Dendritic cell treated with granulocyte-macrophage colony-stimulating factor and Interleukin-4, amounts not matched to agents 40 ng/mL and 50 ng/mL, for 4 days (primary cell): Measurements from ENCODE around the gene SRGAP1.
"Not testable (repeated sequence)": the region's sequence is repeated elsewhere in the genome, so short reads cannot be mapped to it uniquely, and the experiment has no call there.

Experiments used
- H3K27ac Mint-ChIP-seq: one replicate; pipeline ENCODE4 v1.8.0; 2022; ENCODE audit warnings: mild to moderate bottlenecking, mixed read lengths
- H3K27me3 Mint-ChIP-seq: one replicate; pipeline ENCODE4 v1.8.0; 2022; ENCODE audit warnings: mild to moderate bottlenecking, mixed read lengths
- H3K36me3 Mint-ChIP-seq: one replicate; pipeline ENCODE4 v1.8.0; 2022; ENCODE audit warnings: low read depth, mixed read lengths
- H3K4me1 Mint-ChIP-seq: one replicate; pipeline ENCODE4 v1.8.0; 2022; ENCODE audit warnings: low read depth, mixed read lengths
- H3K4me3 Mint-ChIP-seq: one replicate; pipeline ENCODE4 v1.8.0; 2022; ENCODE audit warnings: mild to moderate bottlenecking, moderate library complexity, mixed read lengths
- H3K9me3 Mint-ChIP-seq: one replicate; pipeline ENCODE4 v1.8.0; 2022; ENCODE audit warnings: mixed read lengths
- intact Hi-C: fragments of 100-400 bp; cut with micrococcal nuclease; formaldehyde crosslinking; loops from one replicate; pipeline ENCODE4 v1.15.0; 2022

The SRGAP1 gene

DNA sequence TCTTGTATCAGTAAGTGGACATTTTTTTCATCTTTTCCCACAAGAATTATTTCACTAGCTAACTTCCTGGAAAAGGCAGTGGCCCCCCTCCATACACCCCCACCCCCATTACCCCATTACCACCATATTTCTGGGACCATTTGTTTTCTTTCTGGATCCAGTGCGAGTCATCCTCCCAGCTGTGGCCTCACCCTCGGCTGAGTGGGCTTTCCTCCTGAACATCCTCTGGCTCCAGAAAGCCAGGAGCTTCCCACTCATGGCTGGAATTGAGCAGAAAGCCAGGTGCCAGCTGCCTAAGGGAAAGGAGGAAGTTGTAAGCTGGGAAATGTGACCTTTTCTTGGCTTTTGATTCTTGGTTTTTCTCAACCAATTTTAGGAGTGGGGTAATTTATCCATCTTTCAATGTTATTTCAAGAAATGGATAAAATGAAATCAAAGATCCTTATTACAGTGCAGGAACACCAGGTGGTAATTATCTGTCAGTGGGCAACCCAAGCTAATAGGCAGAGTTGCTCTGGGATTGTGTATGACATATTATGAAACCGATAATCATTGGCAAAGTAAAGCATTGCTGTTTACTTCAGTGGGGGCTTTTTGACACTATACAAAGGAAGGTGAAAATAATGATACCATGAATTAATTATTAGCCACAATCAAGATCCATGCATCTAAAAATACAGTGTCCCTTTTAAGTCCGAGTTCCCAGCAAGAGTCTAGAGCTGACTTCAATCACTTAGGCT is 253.0 kb downstream of the SRGAP1 start:
- Mint-ChIP-seq H3K4me1 (peaks cover 19% of the 10 kb centered on the region), H3K4me3 (no peak overlapping the region), H3K36me3 (peaks cover 15% of the 10 kb centered on the region), H3K27me3 (no peaks in the 10 kb centered on the region), H3K27ac (no peak overlapping the region), H3K9me3 (no peaks in the 10 kb centered on the region)
- intact Hi-C loops: no loop called here

DNA sequence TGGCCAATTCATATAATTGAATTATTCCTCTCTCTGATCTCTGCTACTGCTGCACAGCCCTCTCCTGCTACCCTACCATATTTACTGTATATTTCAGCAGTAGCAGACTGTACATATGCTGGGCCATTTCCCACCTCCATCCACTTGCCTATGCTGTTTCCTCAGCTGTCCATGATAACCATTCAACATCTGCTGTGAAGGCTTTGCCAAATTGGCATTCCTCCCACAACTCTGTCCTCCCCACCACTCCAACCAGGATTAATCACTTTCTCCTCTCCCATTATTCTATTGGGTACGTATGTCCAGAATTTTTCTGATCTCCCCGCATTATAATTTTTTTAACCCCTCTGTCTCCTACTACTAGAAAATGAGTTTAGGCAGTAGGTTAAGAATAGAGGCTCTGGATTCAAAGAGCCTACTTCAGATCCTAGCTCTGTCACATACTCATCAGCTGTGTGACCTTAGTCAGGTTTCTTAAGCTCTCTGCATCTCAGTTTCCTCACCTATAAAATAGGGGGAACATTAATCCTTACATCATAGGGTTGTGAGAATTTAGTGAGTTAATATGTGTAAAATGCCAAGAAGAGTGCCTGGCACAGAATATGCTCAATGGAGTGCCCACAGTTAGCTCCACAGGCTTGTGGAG is 254.3 kb downstream of the SRGAP1 start:
- Mint-ChIP-seq H3K27ac (peak overlapping the region; percentile 10), H3K9me3 (no peaks in the 10 kb centered on the region), H3K4me1 (peaks cover 19% of the 10 kb centered on the region), H3K36me3 (peaks cover 15% of the 10 kb centered on the region), H3K27me3 (no peaks in the 10 kb centered on the region), H3K4me3 (no peak overlapping the region)
- intact Hi-C loops: no loop called here

DNA sequence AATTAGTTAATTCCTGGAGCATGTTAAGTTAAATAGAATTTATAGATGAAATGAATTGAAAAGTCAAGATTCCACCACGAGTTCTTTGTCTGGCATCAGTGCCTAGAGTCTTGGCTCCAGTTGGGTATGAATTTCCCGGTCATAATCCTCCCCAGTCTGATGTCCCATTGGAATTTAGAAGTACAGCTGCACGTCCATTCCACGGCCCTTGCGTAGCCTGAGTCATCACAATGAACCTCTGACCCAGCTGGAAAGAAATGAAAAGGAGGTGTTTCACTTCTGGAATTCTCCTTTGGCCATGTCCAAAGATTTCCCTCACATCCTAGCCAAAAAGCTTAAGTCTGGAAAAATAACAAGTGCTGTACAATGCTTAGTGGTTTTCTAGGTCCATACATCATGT is 254.9 kb downstream of the SRGAP1 start:
- H3K36me3 Mint-ChIP-seq: peaks cover 15% of the 10 kb centered on the region
- no peak overlapping the region for H3K27ac Mint-ChIP-seq
- no peaks in the 10 kb centered on the region for H3K27me3 Mint-ChIP-seq
- H3K9me3 Mint-ChIP-seq: no peaks in the 10 kb centered on the region
- peaks cover 19% of the 10 kb centered on the region for H3K4me1 Mint-ChIP-seq
- intact Hi-C loops: no loop called here
- H3K4me3 Mint-ChIP-seq: no peak overlapping the region

DNA sequence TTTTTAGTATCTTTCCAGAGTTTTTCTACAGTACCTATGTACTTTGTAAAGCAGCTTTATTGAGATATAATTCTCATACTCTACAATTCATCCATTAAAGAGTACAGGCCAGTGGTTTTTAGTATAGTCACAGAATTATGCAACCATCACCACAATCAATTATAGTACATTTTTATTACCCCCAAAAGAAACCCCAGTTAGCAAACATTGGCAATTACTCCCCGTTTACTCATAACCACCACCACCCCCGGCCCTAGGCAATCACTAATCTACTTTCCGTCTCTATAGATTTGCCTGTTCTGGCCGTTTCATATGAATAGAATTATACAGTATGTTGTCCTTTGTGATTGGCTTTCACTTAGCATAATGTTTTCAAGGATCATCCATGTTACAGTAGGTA is 257.8 kb downstream of the SRGAP1 start:
- no peaks in the 10 kb centered on the region for H3K27me3 Mint-ChIP-seq
- H3K4me3 Mint-ChIP-seq: no peak overlapping the region
- intact Hi-C loops: no loop called here
- H3K4me1 Mint-ChIP-seq: peaks cover 18% of the 10 kb centered on the region
- peaks cover 15% of the 10 kb centered on the region for H3K36me3 Mint-ChIP-seq
- no peaks in the 10 kb centered on the region for H3K9me3 Mint-ChIP-seq
- no peak overlapping the region for H3K27ac Mint-ChIP-seq

DNA sequence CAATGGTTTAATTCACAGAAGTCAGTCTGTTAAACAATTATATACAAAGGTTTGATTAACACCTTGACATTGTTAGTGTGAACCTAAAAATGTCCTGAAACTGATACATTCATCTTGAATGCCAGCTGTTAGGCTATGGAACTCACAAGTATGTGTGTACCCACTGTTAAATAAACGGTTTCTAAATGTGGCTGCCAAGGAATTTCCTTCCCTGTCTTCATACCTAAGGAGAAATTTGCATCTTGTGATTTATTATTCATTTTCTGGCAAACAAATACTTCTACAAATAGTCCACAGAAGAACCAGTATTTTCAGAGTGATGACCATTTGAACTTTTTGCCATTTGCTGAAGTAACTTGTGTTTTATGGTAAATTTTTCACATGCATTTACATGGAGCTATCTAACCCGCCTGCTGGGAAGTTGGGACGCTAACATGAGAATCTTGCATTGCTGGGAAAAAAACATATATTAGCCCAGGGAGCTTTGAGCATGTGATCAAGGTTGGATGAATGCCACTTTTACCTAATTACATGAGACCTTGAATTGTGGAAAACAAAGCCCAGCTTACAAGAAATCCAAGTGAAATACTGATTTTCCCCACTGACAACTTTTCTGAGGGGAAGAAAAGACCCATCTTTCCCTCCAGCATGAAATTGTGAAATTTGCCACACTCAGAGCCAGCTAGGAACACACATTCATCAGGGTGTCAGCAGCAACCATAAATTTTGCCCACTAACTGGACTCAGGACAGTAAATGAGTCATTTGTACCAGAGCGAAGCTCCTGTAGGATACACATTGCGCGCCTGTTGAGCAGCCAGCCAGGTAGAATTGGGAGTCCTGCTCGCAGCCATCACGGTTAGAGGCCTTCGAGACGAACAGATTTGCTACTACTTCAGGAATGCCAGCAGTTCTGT is 259.6 kb downstream of the SRGAP1 start:
- Mint-ChIP-seq H3K4me1 (peaks cover under 1% of the 10 kb centered on the region), H3K27me3 (no peaks in the 10 kb centered on the region), H3K36me3 (peaks cover under 1% of the 10 kb centered on the region), H3K4me3 (no peak overlapping the region), H3K9me3 (no peaks in the 10 kb centered on the region), H3K27ac (no peak overlapping the region)
- intact Hi-C loops: no loop called here

DNA sequence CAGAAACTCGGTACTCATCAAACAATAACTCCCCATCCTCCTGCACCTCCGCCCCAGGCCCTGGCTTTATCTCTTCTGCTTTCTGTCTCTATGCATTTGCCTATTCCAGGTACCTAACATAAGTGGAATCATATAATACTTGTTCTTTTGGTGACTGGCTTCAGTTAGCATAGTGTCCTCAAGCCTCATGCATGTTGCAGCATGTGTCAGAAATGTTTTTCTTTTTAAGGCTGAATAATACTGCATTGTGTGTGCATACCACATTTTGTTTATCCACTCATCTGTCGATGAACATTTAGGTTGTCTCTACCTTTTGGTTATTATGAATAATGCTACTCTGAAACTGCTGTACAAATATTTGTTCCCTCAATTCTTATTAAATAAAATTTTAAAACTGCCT is 260.5 kb downstream of the SRGAP1 start:
- intact Hi-C loops: no loop called here

DNA sequence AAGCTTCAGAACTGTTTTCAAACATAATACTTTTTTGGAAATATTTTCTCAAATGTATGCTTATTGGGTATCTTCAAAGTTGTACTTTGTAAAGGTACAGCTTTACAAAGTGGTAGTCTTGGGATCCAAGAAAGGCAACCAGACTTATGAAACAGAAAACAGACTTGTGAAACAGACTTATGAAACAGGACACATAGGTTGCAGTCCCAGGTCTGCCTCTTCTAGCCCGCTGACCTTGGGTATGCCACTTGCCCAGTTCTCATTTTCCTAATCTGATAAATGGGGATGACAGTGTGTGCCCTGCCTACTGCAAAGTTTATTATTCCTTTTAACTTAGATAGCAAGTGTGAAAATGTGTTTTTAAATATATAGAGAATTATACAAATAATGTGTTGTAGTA is 263.3 kb downstream of the SRGAP1 start:
- Mint-ChIP-seq H3K27ac (no peak overlapping the region), H3K27me3 (no peaks in the 10 kb centered on the region), H3K4me1 (no peaks in the 10 kb centered on the region), H3K4me3 (no peak overlapping the region), H3K9me3 (no peaks in the 10 kb centered on the region), H3K36me3 (peaks cover 19% of the 10 kb centered on the region)
- intact Hi-C loops: no loop called here

More for the DNA sequence above, 260.5 kb downstream of the SRGAP1 start:
- no peak overlapping the region for H3K4me3 Mint-ChIP-seq
- no peaks in the 10 kb centered on the region for H3K9me3 Mint-ChIP-seq
- no peak overlapping the region for H3K27ac Mint-ChIP-seq
- peaks cover 4% of the 10 kb centered on the region for H3K36me3 Mint-ChIP-seq
- H3K27me3 Mint-ChIP-seq: no peaks in the 10 kb centered on the region
- H3K4me1 Mint-ChIP-seq: no peaks in the 10 kb centered on the region

DNA sequence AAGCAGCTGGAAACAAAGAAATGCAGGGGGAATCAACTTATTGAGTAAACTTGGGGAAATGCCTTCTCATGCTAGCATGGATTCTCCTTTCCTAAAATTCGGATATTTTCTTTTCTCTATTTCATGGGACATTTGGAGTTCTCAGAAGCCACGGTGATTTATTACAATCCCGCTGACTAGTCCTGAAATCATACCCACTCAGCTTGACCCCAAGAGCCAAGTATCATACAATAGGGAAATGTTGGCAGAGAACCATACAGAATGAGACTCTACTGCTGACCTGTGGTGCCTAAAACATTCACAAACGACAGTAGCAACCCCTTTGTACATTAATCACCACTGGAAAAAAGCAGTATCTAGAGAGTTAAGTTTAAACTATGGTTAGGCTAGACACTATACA is 265.2 kb downstream of the SRGAP1 start:
- Mint-ChIP-seq H3K9me3 (no peaks in the 10 kb centered on the region), H3K36me3 (peaks cover 21% of the 10 kb centered on the region), H3K4me3 (no peak overlapping the region), H3K4me1 (no peaks in the 10 kb centered on the region), H3K27me3 (no peaks in the 10 kb centered on the region), H3K27ac (no peak overlapping the region)
- intact Hi-C loops: no loop called here

DNA sequence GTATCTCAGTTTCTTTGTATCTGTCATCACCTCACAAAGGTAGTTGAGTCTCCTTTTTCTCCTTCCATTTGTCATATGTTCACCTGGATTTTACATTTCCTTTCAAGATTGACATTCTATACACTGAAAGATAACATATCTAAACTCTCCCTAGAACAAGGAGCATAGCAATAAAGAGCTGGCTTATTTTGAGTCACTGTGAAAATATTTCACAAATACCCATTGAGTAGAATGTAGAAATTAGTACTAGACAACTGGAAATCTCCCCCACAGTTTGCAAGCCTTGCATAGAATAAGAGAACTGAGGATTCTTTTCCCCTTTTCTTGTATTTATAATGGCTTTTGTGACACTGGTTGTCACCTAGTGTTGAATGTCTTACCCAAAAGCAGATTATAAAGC is 266.4 kb downstream of the SRGAP1 start:
- intact Hi-C loops: no loop called here
- Mint-ChIP-seq H3K4me3 (no peak overlapping the region), H3K27ac (no peak overlapping the region)

DNA sequence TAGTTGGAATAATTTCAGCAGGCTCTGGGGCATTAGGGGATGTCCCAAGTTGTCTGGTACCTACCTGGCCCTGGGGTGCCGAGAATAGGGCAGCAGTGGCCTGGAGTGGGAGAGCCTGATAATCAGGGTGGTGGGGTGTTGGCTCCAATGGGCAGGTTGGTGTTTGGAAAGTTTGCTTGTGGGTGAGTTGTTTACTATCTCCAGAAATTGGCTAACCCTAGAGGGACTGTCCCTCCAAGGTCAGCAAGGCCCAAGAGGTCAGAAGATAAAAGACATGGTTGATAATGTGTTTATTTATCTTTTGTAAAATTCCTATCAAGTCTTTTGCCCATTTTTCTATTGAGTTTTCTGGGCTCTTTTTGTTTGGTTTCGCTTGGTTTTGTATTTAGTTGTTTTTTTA is 272.5 kb downstream of the SRGAP1 start:
- peaks cover 18% of the 10 kb centered on the region for H3K4me1 Mint-ChIP-seq
- no peak overlapping the region for H3K27ac Mint-ChIP-seq
- H3K9me3 Mint-ChIP-seq: no peaks in the 10 kb centered on the region
- peaks cover 4% of the 10 kb centered on the region for H3K27me3 Mint-ChIP-seq
- no peak overlapping the region for H3K4me3 Mint-ChIP-seq
- H3K36me3 Mint-ChIP-seq: peaks cover 28% of the 10 kb centered on the region
- intact Hi-C loops: no loop called here

More for the DNA sequence above, 266.4 kb downstream of the SRGAP1 start:
- no peaks in the 10 kb centered on the region for H3K27me3 Mint-ChIP-seq
- peaks cover 24% of the 10 kb centered on the region for H3K36me3 Mint-ChIP-seq
- H3K4me1 Mint-ChIP-seq: no peaks in the 10 kb centered on the region
- no peaks in the 10 kb centered on the region for H3K9me3 Mint-ChIP-seq

DNA sequence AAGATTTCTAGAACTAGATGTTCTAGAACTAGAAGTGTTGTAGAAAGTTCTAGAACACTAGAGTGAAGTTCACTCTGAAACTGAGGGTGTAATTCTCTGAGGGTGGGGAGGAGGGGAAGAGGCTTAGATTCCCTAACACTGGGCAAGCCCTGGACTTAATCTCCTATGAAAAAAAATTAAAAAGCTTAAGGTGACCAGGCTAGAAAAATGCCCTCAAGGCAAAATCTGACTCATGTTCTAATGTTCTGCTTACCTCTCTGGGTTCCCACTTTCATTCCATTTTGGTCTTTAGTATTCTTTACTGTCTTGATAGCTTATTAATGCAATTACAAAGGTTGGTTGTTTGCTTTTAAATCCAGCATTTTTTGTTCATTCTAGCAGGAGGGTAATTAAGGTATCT is 276.1 kb downstream of the SRGAP1 start:
- peaks cover 18% of the 10 kb centered on the region for H3K4me1 Mint-ChIP-seq
- no peak overlapping the region for H3K4me3 Mint-ChIP-seq
- no peaks in the 10 kb centered on the region for H3K9me3 Mint-ChIP-seq
- no peak overlapping the region for H3K27ac Mint-ChIP-seq
- peaks cover 4% of the 10 kb centered on the region for H3K27me3 Mint-ChIP-seq
- H3K36me3 Mint-ChIP-seq: peaks cover 21% of the 10 kb centered on the region
- intact Hi-C loops: no loop called here

DNA sequence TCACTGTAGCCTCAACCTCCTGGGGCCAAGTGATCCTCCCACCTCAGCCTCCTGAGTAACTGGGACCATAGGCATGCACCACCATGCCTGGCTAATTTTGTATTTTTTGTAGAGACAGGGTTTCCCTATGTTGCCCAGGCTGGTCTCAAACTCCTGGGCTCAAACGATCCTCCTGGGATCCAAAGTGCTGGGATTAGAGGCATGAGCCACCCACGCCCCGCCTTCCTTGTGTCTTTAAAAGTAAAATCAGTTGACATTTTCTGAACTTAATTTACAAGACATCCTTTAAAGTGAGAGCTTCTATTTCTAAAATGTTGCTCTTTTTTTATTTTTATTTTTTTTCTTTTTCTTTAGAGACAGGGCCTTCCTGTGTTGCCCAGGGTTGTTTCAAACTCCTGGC is 276.6 kb downstream of the SRGAP1 start:
- peaks cover 18% of the 10 kb centered on the region for H3K4me1 Mint-ChIP-seq
- H3K36me3 Mint-ChIP-seq: peaks cover 20% of the 10 kb centered on the region
- H3K27me3 Mint-ChIP-seq, intact Hi-C loops, H3K9me3 Mint-ChIP-seq, H3K4me3 Mint-ChIP-seq, H3K27ac Mint-ChIP-seq: not testable (repeated sequence)

DNA sequence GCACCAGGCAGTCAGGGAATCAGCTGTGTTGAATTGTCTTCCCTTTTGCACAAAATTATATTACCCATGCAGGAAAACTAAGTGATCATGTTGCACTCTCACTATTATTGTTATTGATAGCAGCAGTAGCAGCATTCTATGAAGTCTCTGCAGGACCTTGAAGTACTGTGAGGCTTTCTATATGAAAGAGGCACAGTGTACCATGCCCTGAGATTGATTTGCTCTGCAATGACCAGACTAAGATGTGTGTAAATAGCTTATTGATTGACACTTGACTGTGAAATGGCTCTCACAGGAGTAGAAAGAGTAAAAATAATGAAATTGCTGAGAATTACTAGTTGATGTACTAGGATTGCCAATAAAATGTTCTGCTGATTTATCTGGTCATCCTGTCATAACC is 277.7 kb downstream of the SRGAP1 start:
- intact Hi-C loops: no loop called here
- H3K36me3 Mint-ChIP-seq: peaks cover 18% of the 10 kb centered on the region
- H3K4me3 Mint-ChIP-seq: no peak overlapping the region
- no peaks in the 10 kb centered on the region for H3K9me3 Mint-ChIP-seq
- H3K4me1 Mint-ChIP-seq: peaks cover 12% of the 10 kb centered on the region
- H3K27ac Mint-ChIP-seq: no peak overlapping the region
- peaks cover 4% of the 10 kb centered on the region for H3K27me3 Mint-ChIP-seq

DNA sequence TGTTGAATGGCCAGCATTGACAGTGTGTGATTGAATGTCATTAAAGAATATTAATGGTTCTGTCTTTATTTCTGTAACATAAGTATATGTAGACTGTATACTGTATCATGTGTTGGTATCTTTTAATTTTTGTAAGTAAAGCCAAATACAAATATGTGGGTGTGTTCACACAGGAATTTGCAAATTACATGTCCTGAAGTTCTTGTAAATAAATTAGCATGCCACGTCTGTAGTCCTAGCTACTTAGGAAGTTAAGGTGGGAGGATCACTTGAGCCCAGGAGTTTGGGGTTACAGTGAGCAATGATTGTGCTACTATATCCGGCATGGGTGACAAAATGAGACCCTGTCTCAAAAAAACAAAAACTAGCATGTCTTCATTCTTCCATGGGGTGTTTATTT is 278.5 kb downstream of the SRGAP1 start:
- peaks cover 4% of the 10 kb centered on the region for H3K27me3 Mint-ChIP-seq
- no peaks in the 10 kb centered on the region for H3K9me3 Mint-ChIP-seq
- peaks cover 26% of the 10 kb centered on the region for H3K36me3 Mint-ChIP-seq
- no peak overlapping the region for H3K4me3 Mint-ChIP-seq
- H3K27ac Mint-ChIP-seq: no peak overlapping the region
- intact Hi-C loops: no loop called here
- H3K4me1 Mint-ChIP-seq: peaks cover 3% of the 10 kb centered on the region
